Osteocyte (in vitro differentiated cells): ENCODE measurements around the gene DDX1. TPM values are rescaled to one million over a fixed set of nuclear protein-coding genes. Genes with fewer than 3 reads are reported as not detected.
"Not testable (repeated sequence)": the region's sequence is repeated elsewhere in the genome, so short reads cannot be mapped to it uniquely, and the experiment has no call there.

Experiments
- DNase-seq: peaks from one replicate; pipeline ENCODE4 v3.0.0; 2021; ENCODE audit warnings: mixed read lengths; ENCODE audit not compliant: unreplicated experiment; ENCODE audit errors: extremely low spot score
- H3K27ac Mint-ChIP-seq: one replicate; pipeline ENCODE4 v1.8.0; 2021; ENCODE audit warnings: mild to moderate bottlenecking, mixed read lengths; ENCODE audit not compliant: unreplicated experiment
- H3K27me3 Mint-ChIP-seq: one replicate; pipeline ENCODE4 v1.8.0; 2021; ENCODE audit warnings: mixed read lengths; ENCODE audit not compliant: unreplicated experiment
- H3K36me3 Mint-ChIP-seq: one replicate; pipeline ENCODE4 v1.8.0; 2021; ENCODE audit warnings: mixed read lengths; ENCODE audit not compliant: unreplicated experiment
- H3K4me1 Mint-ChIP-seq: one replicate; pipeline ENCODE4 v1.8.0; 2021; ENCODE audit warnings: mixed read lengths; ENCODE audit not compliant: unreplicated experiment
- H3K4me3 Mint-ChIP-seq: one replicate; pipeline ENCODE4 v1.8.0; 2021; ENCODE audit warnings: mild to moderate bottlenecking, moderate library complexity, mixed read lengths; ENCODE audit not compliant: unreplicated experiment
- H3K9me3 Mint-ChIP-seq: one replicate; pipeline ENCODE4 v1.8.0; 2021; ENCODE audit warnings: mixed read lengths; ENCODE audit not compliant: unreplicated experiment
- CTCF ChIP-seq: fragments of 200-600 bp; sonication (generic); IDR thresholded peaks from 2 replicates; pipeline ENCODE4 v1.5.0; 2021; ENCODE audit warnings: antibody characterized with exemption, mild to moderate bottlenecking, moderate library complexity
- total RNA-seq: library from RNA; stranded (reverse); gene quantifications from 2 replicates; pipeline ENCODE4 v1.2.1, GENCODE V29; 2021

Gene DDX1
- total RNA-seq, 1 donor from 2014 or later: 90.7 TPM

GRCh38 chr2:15607709-15608391, 16.2 kb downstream of the DDX1 start:
- H3K36me3 Mint-ChIP-seq: peaks cover 63% of the 10 kb centered on the region
- no peak overlapping the region for H3K4me3 Mint-ChIP-seq
- TF ChIP-seq CTCF: no peak
- H3K27me3 Mint-ChIP-seq: no peaks in the 10 kb centered on the region
- no peaks in the 10 kb centered on the region for H3K4me1 Mint-ChIP-seq
- no peaks in the 10 kb centered on the region for H3K9me3 Mint-ChIP-seq
- no peak overlapping the region for H3K27ac Mint-ChIP-seq
- no peak for DNase-seq

GRCh38 chr2:15608392-15608761, 16.7 kb downstream of the DDX1 start:
- Mint-ChIP-seq H3K4me3 (no peak overlapping the region), H3K27me3 (no peaks in the 10 kb centered on the region), H3K36me3 (peaks cover 61% of the 10 kb centered on the region), H3K9me3 (no peaks in the 10 kb centered on the region), H3K27ac (no peak overlapping the region), H3K4me1 (no peaks in the 10 kb centered on the region)
- no peak for TF ChIP-seq CTCF
- no peak for DNase-seq

GRCh38 chr2:15609341-15610042, 17.8 kb downstream of the DDX1 start:
- H3K27ac Mint-ChIP-seq: no peak overlapping the region
- no peak overlapping the region for H3K4me3 Mint-ChIP-seq
- no peak for DNase-seq
- H3K4me1 Mint-ChIP-seq: no peaks in the 10 kb centered on the region
- H3K27me3 Mint-ChIP-seq: no peaks in the 10 kb centered on the region
- H3K36me3 Mint-ChIP-seq: peaks cover 60% of the 10 kb centered on the region
- no peaks in the 10 kb centered on the region for H3K9me3 Mint-ChIP-seq
- TF ChIP-seq CTCF: no peak

- DNase-seq: no peak
- H3K27ac Mint-ChIP-seq: no peak overlapping the region
- H3K9me3 Mint-ChIP-seq: no peaks in the 10 kb centered on the region
- no peaks in the 10 kb centered on the region for H3K27me3 Mint-ChIP-seq
- TF ChIP-seq CTCF: no peak
- H3K36me3 Mint-ChIP-seq: peaks cover 51% of the 10 kb centered on the region
- H3K4me1 Mint-ChIP-seq: no peaks in the 10 kb centered on the region
- H3K4me3 Mint-ChIP-seq: no peak overlapping the region
Observed at GRCh38 chr2:15610430-15610952, 18.8 kb downstream of the DDX1 start.

GRCh38 chr2:15612101-15612500, 20.4 kb downstream of the DDX1 start:
- not testable (repeated sequence) for H3K4me3 Mint-ChIP-seq, DNase-seq, H3K27me3 Mint-ChIP-seq, H3K27ac Mint-ChIP-seq, H3K9me3 Mint-ChIP-seq, H3K4me1 Mint-ChIP-seq
- peaks cover 38% of the 10 kb centered on the region for H3K36me3 Mint-ChIP-seq
